Osteocyte (in vitro differentiated cells): ENCODE data around the gene VPS25. TPM values are rescaled to one million over a fixed set of nuclear protein-coding genes. Genes with fewer than 3 reads are reported as not detected.
A peak's percentile ranks its signal among the peaks of the same experiment; 100 is the strongest.

Source experiments
- DNase-seq: peaks from one replicate; pipeline ENCODE4 v3.0.0; 2021; ENCODE audit warnings: mixed read lengths; ENCODE audit not compliant: unreplicated experiment; ENCODE audit errors: extremely low spot score
- H3K27ac Mint-ChIP-seq: one replicate; pipeline ENCODE4 v1.8.0; 2021; ENCODE audit warnings: mild to moderate bottlenecking, mixed read lengths; ENCODE audit not compliant: unreplicated experiment
- H3K27me3 Mint-ChIP-seq: one replicate; pipeline ENCODE4 v1.8.0; 2021; ENCODE audit warnings: mixed read lengths; ENCODE audit not compliant: unreplicated experiment
- H3K36me3 Mint-ChIP-seq: one replicate; pipeline ENCODE4 v1.8.0; 2021; ENCODE audit warnings: mixed read lengths; ENCODE audit not compliant: unreplicated experiment
- H3K4me1 Mint-ChIP-seq: one replicate; pipeline ENCODE4 v1.8.0; 2021; ENCODE audit warnings: mixed read lengths; ENCODE audit not compliant: unreplicated experiment
- H3K4me3 Mint-ChIP-seq: one replicate; pipeline ENCODE4 v1.8.0; 2021; ENCODE audit warnings: mild to moderate bottlenecking, moderate library complexity, mixed read lengths; ENCODE audit not compliant: unreplicated experiment
- H3K9me3 Mint-ChIP-seq: one replicate; pipeline ENCODE4 v1.8.0; 2021; ENCODE audit warnings: mixed read lengths; ENCODE audit not compliant: unreplicated experiment
- CTCF ChIP-seq: fragments of 200-600 bp; sonication (generic); IDR thresholded peaks from 2 replicates; pipeline ENCODE4 v1.5.0; 2021; ENCODE audit warnings: antibody characterized with exemption, mild to moderate bottlenecking, moderate library complexity
- total RNA-seq: library from RNA; stranded (reverse); gene quantifications from 2 replicates; pipeline ENCODE4 v1.2.1, GENCODE V29; 2021

The VPS25 gene
- total RNA-seq, 1 donor from 2014 or later, result 63.9 TPM

- H3K36me3 Mint-ChIP-seq, result peaks cover 11% of the 10 kb centered on the region
- TF ChIP-seq CTCF, result no peak
- no peak overlapping the region for H3K27ac Mint-ChIP-seq
- H3K4me3 Mint-ChIP-seq, result peak overlapping the region; percentile 92
- DNase-seq, result no peak
- no peaks in the 10 kb centered on the region for H3K9me3 Mint-ChIP-seq
- H3K27me3 Mint-ChIP-seq, result peaks cover 15% of the 10 kb centered on the region
- H3K4me1 Mint-ChIP-seq, result peaks cover 25% of the 10 kb centered on the region
These were observed 24.1 kb downstream of the VPS25 start for GRCh38 chr17:42797067-42798007.

- no peak for DNase-seq
- TF ChIP-seq CTCF, result no peak
- Mint-ChIP-seq H3K4me3 (peak overlapping the region; percentile 92), H3K9me3 (no peaks in the 10 kb centered on the region), H3K27me3 (peaks cover 18% of the 10 kb centered on the region), H3K27ac (peak overlapping the region; percentile 90), H3K36me3 (peaks cover 11% of the 10 kb centered on the region), H3K4me1 (peaks cover 29% of the 10 kb centered on the region)
These were observed 24.7 kb downstream of the VPS25 start for GRCh38 chr17:42798011-42798382.

- TF ChIP-seq CTCF, result no peak
- Mint-ChIP-seq H3K9me3 (no peaks in the 10 kb centered on the region), H3K27me3 (peaks cover 18% of the 10 kb centered on the region), H3K36me3 (peaks cover 11% of the 10 kb centered on the region), H3K4me3 (peak within 1 kb of the TSS; percentile 92), H3K27ac (peak within 1 kb of the TSS; percentile 90), H3K4me1 (peaks cover 35% of the 10 kb centered on the region)
- peak; percentile 94 for DNase-seq
These were observed 25.4 kb downstream of the VPS25 start, which contains the start of the genes CNTD1 and COA3 for GRCh38 chr17:42798383-42799380. Gene CNTD1 (plus strand): TSS chr17:42798861. CDS start chr17:42799068, 207 bp downstream. Gene COA3 (minus strand): TSS chr17:42798704. CDS start chr17:42798681, 23 bp downstream.

GRCh38 chr17:42803074-42803883 is 30.0 kb downstream of the VPS25 start:
- H3K9me3 Mint-ChIP-seq, result no peaks in the 10 kb centered on the region
- H3K4me3 Mint-ChIP-seq, result no peak overlapping the region
- no peak for DNase-seq
- peaks cover 20% of the 10 kb centered on the region for H3K27me3 Mint-ChIP-seq
- H3K4me1 Mint-ChIP-seq, result peaks cover 19% of the 10 kb centered on the region
- peaks cover under 1% of the 10 kb centered on the region for H3K36me3 Mint-ChIP-seq
- TF ChIP-seq CTCF, result no peak
- peak overlapping the region; percentile 54 for H3K27ac Mint-ChIP-seq
